Erythroblast (primary cell): ENCODE data around the gene PROM2.

Experiments
- DNase-seq, 2 experiments: peaks; one replicate each; lab custom pipeline; 2025; lab: John Stamatoyannopoulos, UW
- GATA1 ChIP-seq: IDR thresholded peaks from 2 replicates; pipeline ENCODE4 v1.6.1; 2011; ENCODE audit warnings: low read depth, mild to moderate bottlenecking, control low read depth, low read length, moderate library complexity
- POLR2A ChIP-seq: IDR thresholded peaks from 2 replicates; pipeline ENCODE4 v1.6.1; 2011; ENCODE audit warnings: mild to moderate bottlenecking, low read length

Gene PROM2

DNA sequence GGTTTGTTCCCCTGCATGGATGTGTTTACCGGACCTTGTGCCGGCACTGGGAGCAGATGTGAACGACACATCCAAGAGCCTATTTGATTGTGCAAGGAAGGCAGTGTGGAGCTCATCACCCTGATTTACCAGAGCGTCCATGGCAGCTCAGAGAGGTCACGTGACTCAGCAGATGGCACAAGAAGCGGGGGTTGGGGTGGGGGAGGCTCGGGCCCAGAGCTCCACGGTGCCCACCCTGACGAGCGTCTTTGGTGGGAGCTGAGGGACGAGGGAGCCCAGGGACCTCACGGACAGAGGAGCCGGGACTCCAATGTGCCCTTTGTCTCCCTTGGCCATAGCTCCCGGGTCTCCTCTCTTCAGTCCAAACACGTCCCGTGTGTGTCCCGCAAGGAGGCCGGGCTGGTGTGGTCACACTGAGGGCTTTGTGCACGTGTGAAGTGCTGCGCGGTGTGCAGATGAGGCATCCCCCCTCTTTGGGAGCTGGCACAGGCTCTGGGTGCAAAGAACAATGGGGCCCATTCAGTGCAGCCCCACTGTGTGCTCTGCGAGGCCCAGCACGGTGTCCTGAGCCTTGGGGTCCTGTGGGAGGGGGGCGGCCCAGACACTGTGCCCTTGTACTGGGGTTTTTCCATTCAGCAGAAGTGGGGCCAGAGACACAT lies 38.4 kb downstream of the PROM2 start:
- no peak for DNase-seq
- no peak for TF ChIP-seq GATA1
- no peak for TF ChIP-seq POLR2A

DNA sequence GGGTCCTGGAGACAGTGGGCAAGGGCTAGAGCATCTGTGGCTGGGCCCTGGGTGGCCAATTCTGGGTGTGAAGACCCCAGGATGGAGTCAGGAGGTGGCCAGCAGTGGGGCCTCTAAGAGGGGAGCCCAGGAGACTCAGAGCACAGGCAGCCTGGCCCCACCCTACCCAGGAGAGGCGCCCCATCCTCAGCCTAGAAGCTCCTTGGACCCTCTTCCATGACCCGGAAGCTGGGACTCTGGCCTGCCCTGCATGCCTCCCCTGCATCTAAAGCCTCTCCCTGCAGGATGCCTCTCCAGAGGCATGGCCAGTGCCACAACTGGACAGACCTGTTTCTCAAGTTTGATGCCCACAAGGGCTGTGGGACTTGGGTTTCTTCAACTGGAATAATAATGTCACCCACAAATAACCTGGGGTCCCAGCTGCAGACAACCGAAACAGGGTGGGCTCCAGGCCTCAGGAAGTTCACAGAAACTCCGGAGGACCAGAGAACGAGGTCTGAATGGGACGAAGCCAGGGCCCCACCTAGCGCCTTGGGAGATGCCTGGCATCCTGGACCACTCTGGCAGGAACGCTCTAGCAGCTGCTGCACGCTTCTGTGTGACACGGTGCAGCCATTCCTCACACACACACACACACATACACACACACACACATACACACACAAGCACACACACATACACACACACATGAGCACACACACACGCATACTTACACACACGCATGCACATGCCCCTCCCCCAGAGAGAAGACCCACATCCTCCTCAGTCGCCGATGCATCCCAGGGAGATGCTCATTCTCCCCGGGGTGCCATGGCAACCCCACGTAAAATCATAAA lies 39.3 kb downstream of the PROM2 start:
- TF ChIP-seq POLR2A (no peak), GATA1 (no peak)
- no peak for DNase-seq

DNA sequence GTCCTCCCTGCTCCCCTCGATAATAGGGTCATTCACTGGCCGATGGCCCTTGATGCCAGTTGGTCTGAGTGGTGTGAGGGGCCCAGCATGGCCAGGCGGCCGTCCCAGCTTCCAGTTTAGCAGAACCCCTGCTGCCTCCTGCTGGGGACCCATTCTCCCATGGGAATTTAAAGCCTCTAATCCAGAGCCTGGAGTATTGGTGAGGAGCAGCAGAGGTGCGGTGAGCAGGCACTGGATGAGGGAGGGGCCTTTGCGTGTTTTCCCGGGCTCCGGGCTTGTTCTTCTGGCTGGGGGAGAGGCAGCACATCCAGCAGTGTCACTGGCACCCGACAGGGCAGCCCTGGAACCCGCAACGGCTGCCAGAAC lies 40.3 kb downstream of the PROM2 start:
- TF ChIP-seq GATA1 (no peak), POLR2A (no peak)
- DNase-seq = no peak

DNA sequence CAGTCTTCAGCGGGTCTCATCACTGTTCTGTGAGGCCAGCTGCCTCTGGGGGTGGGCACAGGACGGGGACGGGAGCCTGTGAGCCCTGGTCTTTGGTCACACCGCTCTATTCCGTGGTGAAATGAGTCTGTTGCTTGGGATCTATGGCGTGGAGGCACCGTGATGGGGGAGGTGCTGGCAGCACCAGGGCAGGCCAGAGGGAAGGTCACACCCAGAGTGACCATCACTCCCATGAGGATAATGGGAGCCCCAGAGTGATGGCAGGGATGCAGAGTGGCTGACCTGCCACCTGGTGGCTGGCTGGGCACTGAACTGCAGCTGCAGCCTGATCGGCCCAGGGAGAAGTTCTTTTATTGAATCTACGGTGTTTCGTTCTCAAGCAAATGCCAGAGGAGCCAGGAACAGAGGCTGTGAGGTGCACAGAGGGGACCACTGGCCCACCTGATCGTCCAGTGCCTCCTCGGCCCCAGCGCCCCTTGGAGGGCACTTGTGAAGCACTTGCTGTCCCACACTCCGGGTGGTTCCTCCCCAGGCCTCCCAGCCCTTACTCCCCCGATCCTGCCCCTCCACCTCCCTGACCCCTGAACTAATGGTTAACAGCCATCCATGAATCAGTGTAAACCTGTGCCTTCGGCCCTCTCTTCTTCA lies 40.8 kb downstream of the PROM2 start:
- peak in 1 of 2 experiments; percentile 19 for DNase-seq
- TF ChIP-seq GATA1 = no peak
- TF ChIP-seq POLR2A = no peak

DNA sequence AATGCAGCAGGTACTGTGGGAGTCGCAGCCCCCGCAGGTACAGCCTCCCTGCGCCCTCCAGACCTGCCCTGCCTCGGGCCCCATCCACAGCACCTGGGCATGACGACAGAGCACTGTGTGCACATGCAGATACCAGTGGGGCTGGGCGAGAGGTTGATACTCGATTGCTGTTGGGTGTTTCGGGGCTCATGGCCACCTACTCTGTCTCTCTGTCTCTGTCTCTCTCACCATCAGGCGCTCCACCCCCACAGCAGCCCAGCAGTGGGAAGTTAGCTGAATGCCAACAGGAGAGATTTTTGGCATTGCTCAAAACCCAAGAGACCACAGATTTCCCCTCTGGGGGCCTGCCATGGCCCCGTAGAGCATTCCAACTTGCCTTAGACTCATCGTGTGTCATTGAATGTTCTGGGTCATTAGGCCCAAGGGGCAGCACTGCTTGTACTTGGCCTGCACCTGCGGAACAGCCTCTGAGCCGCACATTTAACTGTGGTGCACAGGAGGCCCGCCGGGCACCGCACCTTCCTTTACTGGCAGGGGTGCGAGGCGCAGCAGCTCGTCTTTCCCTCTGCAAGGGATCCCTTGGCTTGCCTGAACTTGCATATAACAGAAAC lies 41.7 kb downstream of the PROM2 start:
- TF ChIP-seq GATA1 (no peak), POLR2A (no peak)
- DNase-seq = no peak

DNA sequence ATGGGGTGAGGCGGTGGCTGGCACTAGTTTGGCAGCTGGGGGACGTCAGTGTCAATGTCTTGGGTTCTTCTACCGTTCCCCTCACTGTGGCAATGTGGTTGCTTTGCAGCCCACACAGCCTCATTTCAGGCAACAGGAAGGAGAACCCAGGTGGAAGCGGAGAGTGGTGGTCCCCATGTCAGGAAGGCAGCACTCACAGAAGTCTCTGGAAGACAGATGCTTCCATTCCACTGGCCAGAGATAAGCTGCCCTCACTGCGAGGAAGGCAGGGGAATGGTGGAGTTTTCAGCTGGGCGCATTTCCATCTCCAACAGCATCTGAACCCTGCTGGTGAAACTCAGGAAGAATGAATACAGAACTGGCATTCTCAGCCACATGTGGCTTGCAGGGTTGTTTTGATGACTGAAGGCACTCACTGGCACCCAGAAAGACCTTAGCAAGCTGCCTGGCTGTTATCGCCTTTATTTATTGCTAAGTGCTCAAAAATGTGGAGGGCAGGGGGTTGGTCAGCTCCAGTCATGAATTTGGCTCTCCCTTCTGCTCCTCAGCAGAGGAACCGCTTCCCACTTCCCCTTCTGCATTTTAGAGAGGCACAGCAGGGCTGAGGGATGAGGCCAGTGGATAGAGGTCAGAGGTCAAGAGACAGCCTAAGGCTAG lies 42.3 kb downstream of the PROM2 start:
- TF ChIP-seq POLR2A (no peak), GATA1 (no peak)
- DNase-seq = no peak

DNA sequence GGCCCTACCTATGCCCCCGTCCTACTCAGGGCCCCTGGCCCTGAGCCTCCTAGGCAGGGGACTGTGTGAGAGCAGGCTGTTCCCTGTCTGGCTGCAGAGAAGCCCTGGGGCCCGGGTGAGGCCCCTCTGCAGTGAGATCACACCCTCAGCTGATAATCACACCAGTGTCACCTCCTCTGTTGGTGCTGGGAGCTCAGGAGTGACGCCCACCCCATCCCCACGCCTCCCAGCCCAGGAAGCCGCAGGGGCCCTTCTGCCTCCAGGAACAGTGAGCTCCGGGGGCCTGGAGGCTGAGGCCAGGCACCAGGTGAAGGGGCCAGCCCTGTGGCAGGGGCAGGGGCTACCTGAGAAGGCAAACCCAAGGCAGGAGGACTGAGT lies 42.9 kb downstream of the PROM2 start:
- no peak for TF ChIP-seq POLR2A
- no peak for TF ChIP-seq GATA1
- DNase-seq = no peak

DNA sequence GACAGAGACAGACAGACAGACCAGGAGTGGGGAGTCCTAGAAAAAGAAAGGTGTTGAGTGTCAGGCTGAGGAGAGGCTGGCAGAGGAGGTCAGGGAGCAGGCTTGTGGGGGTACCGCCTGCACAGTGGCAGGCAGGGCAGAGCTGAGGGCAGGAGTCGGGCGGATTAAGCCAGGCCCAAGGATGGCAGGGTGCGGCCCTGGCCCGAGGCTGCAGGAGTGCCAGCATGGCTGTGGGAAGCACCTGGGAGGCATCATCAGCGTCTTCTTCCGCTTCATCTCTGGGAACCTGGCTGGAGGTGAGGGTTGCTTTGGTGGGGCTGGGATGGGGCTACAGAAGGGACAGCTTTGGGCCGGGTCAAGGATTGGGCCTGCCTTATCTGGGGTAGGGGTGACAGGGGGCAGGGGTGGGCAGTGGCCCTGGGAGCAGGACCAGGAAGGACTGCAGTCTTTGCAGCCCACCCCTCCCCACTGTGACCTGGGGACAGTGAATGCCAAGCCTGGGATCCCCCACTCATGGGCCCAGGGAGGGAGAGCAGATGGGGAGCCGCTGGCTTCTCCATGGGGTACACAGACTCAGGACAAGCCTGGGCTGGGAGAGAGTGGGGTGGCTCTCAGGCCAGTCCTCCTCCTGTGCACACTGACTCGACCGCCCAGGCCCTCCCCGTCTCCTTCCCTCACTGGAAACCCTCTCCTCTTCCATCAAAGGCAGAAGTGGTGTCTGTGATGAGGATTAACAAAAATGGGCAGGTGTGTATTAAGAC lies 43.6 kb downstream of the PROM2 start:
- no peak for DNase-seq
- TF ChIP-seq GATA1 = no peak
- no peak for TF ChIP-seq POLR2A

DNA sequence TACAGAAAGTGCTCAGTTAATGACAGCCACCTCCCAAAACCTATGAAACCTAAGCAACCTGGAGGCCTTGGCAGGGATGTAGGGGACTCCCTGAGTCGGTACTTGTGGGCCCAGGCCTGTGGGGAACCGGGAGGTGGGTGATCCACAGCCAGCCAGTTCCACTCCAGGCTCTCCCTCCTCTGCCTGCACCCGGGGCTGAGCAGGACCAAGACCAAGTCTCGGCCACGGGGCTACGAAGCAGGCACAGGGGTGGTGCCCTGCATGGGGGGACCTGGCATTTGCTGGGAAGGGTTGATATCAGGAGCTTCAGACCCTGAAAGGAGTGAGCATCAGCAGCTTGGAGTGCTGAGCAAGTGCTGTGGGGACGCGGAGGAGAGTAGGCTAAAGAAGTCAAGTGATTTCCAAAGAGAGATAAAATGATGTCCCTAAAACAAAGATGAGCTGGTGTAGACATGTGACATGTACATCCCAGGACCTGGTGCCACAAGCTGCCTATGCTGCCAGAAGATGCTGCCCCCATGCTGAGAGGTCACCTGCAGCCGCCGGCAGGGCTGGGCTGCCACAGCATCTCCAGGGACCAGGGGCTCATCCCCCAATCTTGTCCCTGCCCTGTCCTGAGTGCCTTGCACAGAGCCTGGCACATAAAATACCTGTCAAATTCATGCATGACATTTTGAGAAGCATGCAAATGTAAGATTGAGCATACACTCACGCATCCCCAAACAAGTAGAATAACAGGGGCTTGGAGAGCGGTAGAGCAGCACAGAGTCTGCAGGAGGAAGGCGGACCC lies 44.4 kb downstream of the PROM2 start:
- DNase-seq = no peak
- TF ChIP-seq POLR2A = no peak
- TF ChIP-seq GATA1 = no peak

DNA sequence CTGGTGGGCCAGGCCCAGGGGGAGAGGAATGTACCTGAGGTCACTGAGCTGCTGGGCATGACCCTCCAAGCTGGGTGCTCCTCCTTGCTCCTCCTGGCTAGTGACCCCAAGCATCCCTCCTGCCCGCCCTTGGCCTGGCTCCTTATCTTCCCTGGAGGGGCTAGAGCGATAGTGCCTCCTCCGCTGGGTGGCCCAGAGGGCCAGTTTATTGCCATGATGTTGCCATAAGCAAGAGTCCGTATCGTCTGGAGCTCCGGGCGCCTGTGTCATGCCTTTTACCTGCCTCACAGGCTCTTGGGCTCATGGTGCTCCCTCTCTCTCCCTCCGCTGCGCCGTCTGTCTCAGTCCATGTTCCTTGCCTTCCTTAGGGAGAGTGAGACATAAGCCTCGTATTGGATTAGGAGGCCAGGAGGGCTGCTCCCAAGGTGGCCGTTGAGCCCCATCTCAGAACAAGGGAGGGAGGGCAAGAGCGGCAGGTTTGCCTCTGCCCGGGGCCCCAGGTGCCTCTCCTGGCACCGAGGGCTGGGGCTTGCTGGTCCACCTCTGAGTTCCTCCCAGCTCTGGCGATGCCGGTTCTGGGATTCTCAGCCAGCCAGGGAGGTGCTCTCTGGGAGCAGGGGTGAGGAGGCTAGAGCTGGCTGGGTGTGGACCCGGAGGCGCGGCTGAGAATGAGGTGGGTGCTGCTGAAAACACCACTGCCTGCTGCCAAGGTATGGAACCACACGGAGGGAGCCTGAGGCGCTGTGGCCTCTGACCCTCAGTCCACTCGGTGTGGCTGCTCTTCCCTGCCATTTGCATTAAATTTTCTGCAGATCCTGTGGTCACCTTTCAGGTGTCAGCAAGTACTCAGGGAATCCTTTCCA lies 45.5 kb downstream of the PROM2 start:
- no peak for DNase-seq
- TF ChIP-seq GATA1 (no peak), POLR2A (no peak)

DNA sequence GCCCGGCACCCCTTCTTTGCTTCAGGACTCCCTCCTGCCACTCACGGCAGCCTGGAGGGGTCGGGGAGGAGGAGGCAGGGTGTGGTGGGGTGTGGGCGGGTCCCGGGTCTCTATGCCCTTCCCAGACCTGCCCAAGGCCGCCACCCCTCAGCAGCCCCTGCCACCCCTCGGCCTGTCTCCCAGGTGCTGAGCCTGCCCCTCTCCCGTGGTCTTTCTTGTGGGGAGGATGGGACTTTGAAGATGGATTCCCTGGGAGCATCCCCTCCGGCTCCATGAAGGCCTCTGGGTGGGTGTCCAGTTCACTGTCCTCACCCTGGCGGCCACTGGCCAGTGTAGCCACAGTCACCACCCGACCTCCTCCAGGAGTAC lies 46.1 kb downstream of the PROM2 start:
- no peak for TF ChIP-seq POLR2A
- no peak for TF ChIP-seq GATA1
- DNase-seq = no peak
